ENCODE results near the gene SLC39A11. TPM values are rescaled to one million over a fixed set of nuclear protein-coding genes. Genes with fewer than 3 reads are reported as not detected.

SLC39A11 gene
- total and polyA plus RNA-seq, 4 donors, result 18.9 to 44.9 (median 28.2) TPM

- TF ChIP-seq YY1 (IDR thresholded peaks at IDR 0.05) (no peak), RXRA (IDR thresholded peaks at IDR 0.05) (no peak), FOXA2 (IDR thresholded peaks at IDR 0.05) (no peak), FOXA1 (IDR thresholded peaks at IDR 0.05) (no peak), NR2F2 (IDR thresholded peaks at IDR 0.05) (no peak)
- TF ChIP-seq, protein P1, sequence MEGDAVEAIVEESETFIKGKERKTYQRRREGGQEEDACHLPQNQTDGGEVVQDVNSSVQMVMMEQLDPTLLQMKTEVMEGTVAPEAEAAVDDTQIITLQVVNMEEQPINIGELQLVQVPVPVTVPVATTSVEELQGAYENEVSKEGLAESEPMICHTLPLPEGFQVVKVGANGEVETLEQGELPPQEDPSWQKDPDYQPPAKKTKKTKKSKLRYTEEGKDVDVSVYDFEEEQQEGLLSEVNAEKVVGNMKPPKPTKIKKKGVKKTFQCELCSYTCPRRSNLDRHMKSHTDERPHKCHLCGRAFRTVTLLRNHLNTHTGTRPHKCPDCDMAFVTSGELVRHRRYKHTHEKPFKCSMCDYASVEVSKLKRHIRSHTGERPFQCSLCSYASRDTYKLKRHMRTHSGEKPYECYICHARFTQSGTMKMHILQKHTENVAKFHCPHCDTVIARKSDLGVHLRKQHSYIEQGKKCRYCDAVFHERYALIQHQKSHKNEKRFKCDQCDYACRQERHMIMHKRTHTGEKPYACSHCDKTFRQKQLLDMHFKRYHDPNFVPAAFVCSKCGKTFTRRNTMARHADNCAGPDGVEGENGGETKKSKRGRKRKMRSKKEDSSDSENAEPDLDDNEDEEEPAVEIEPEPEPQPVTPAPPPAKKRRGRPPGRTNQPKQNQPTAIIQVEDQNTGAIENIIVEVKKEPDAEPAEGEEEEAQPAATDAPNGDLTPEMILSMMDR (IDR thresholded peaks at IDR 0.05; ENCODE audit: low read depth, low read length, missing input control), result no peak
Observed at GRCh38 chr17:72928454-72929136, 163.9 kb downstream of the SLC39A11 start (continued).

DNA sequence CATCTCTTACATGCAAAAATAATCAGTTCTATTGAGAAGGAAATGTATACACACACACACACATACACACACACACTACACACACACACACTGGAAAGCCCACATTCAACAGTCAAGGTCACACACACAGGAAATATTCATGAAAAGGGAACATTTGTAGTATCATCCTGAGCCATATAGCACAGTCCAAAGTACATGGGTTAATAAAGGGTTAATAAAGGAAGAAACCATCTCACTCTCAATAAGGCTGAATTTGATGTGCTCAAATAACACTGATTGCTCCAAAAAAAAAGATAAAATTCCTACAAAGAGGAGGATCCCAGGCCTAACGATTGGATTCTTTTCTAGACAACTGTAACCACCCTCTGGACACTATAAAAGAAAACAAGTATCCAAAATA is 164.7 kb downstream of the SLC39A11 start:
- WGBS, result 89% methylated on average over 1 of the region's 1 CpG
- Histone ChIP-seq H3K27me3 (ENCODE audit: control insufficient read depth in 4 of 4, insufficient read depth in 4 of 4, low read length in 3 of 4) (no peaks in the 10 kb centered on the region), H3K4me3 (ENCODE audit: low read depth in 1 of 3, low read length in 3 of 3) (no peak overlapping the region), H3K9ac (ENCODE audit: low read depth in 1 of 2, low read length in 2 of 2) (no peak overlapping the region), H3K36me3 (ENCODE audit: control insufficient read depth in 4 of 4, insufficient read depth in 3 of 4, low read depth in 1 of 4, low read length in 3 of 4) (no peaks in the 10 kb centered on the region), H3K4me1 (ENCODE audit: control insufficient read depth in 4 of 4, insufficient read depth in 4 of 4, low read length in 3 of 4) (peaks cover 0 to 6% (median 0%) of the 10 kb centered on the region in 4 donors), H3K9me3 (ENCODE audit: control insufficient read depth in 4 of 4, low read length in 3 of 4) (no peaks in the 10 kb centered on the region), H3K27ac (ENCODE audit: low read depth in 1 of 2, low read length in 2 of 2) (no peak overlapping the region)
- TF ChIP-seq RAD21 (IDR thresholded peaks at IDR 0.05), result no peak
- no peak for TF ChIP-seq FOXA1 (IDR thresholded peaks at IDR 0.05)
- TF ChIP-seq EGR1 (IDR thresholded peaks at IDR 0.05; ENCODE audit: low read depth in 2 of 2), result no peak
- TF ChIP-seq GABPA (IDR thresholded peaks at IDR 0.05 in 1 of 2, conservative IDR thresholded peaks at IDR 0.05 in 1 of 2), result no peak
- DNase-seq (ENCODE audit: low spot score), result no peak

DNA sequence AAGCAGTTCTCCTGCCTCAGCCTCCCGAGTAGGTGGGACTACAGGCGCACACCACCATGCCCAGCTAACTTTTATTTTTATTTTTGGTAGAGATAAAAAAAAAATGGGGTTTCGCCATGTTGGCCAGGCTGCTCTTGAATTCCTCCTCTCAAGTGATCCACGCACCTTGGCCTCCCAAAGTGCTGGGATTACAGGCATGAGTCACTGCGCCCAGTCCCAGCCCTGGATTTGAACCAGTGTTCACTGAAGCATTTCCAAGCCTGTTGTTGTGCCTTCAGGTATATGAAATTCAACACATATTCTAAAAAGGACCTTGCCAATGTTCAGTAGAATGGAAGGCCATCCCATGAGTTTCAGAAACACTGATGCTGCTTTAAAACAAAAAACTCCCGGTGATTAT is 165.3 kb downstream of the SLC39A11 start:
- DNase-seq (ENCODE audit: low spot score), result no peak
- Histone ChIP-seq H3K27ac (ENCODE audit: low read depth in 1 of 2, low read length in 2 of 2) (no peak overlapping the region), H3K9ac (ENCODE audit: low read depth in 1 of 2, low read length in 2 of 2) (no peak overlapping the region), H3K36me3 (ENCODE audit: control insufficient read depth in 4 of 4, insufficient read depth in 3 of 4, low read depth in 1 of 4, low read length in 3 of 4) (no peaks in the 10 kb centered on the region), H3K4me3 (ENCODE audit: low read depth in 1 of 3, low read length in 3 of 3) (no peak overlapping the region), H3K27me3 (ENCODE audit: control insufficient read depth in 4 of 4, insufficient read depth in 4 of 4, low read length in 3 of 4) (no peaks in the 10 kb centered on the region), H3K4me1 (ENCODE audit: control insufficient read depth in 4 of 4, insufficient read depth in 4 of 4, low read length in 3 of 4) (peaks cover 0 to 6% (median 0%) of the 10 kb centered on the region in 4 donors), H3K9me3 (ENCODE audit: control insufficient read depth in 4 of 4, low read length in 3 of 4) (no peaks in the 10 kb centered on the region)
- WGBS, result 89% methylated on average over 6 of the region's 6 CpGs
- TF ChIP-seq HNF4G (IDR thresholded peaks at IDR 0.05), result no peak
- no peak for TF ChIP-seq NR2F2 (IDR thresholded peaks at IDR 0.05)
- no peak for TF ChIP-seq JUND (IDR thresholded peaks at IDR 0.05)
- no peak for TF ChIP-seq FOXA2 (IDR thresholded peaks at IDR 0.05)
- no peak for TF ChIP-seq MAX (IDR thresholded peaks at IDR 0.05)
- TF ChIP-seq ZBTB33 (IDR thresholded peaks at IDR 0.05), result no peak
- no peak for TF ChIP-seq FOXA1 (IDR thresholded peaks at IDR 0.05)
- TF ChIP-seq SP1 (IDR thresholded peaks at IDR 0.05), result no peak
- TF ChIP-seq, protein P2, sequence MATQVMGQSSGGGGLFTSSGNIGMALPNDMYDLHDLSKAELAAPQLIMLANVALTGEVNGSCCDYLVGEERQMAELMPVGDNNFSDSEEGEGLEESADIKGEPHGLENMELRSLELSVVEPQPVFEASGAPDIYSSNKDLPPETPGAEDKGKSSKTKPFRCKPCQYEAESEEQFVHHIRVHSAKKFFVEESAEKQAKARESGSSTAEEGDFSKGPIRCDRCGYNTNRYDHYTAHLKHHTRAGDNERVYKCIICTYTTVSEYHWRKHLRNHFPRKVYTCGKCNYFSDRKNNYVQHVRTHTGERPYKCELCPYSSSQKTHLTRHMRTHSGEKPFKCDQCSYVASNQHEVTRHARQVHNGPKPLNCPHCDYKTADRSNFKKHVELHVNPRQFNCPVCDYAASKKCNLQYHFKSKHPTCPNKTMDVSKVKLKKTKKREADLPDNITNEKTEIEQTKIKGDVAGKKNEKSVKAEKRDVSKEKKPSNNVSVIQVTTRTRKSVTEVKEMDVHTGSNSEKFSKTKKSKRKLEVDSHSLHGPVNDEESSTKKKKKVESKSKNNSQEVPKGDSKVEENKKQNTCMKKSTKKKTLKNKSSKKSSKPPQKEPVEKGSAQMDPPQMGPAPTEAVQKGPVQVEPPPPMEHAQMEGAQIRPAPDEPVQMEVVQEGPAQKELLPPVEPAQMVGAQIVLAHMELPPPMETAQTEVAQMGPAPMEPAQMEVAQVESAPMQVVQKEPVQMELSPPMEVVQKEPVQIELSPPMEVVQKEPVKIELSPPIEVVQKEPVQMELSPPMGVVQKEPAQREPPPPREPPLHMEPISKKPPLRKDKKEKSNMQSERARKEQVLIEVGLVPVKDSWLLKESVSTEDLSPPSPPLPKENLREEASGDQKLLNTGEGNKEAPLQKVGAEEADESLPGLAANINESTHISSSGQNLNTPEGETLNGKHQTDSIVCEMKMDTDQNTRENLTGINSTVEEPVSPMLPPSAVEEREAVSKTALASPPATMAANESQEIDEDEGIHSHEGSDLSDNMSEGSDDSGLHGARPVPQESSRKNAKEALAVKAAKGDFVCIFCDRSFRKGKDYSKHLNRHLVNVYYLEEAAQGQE (IDR thresholded peaks at IDR 0.05), result no peak
- no peak for TF ChIP-seq GABPA (IDR thresholded peaks at IDR 0.05 in 1 of 2, conservative IDR thresholded peaks at IDR 0.05 in 1 of 2)
- no peak for TF ChIP-seq TAF1 (conservative IDR thresholded peaks at IDR 0.05)
- TF ChIP-seq HNF4A (conservative IDR thresholded peaks at IDR 0.05), result no peak
- TF ChIP-seq EGR1 (IDR thresholded peaks at IDR 0.05; ENCODE audit: low read depth in 2 of 2), result no peak
- no peak for TF ChIP-seq YY1 (IDR thresholded peaks at IDR 0.05)
- TF ChIP-seq RAD21 (IDR thresholded peaks at IDR 0.05), result no peak
- TF ChIP-seq, protein P3, sequence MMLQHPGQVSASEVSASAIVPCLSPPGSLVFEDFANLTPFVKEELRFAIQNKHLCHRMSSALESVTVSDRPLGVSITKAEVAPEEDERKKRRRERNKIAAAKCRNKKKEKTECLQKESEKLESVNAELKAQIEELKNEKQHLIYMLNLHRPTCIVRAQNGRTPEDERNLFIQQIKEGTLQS (IDR thresholded peaks at IDR 0.05), result no peak
- TF ChIP-seq RXRA (IDR thresholded peaks at IDR 0.05), result no peak
- TF ChIP-seq, protein P1 (IDR thresholded peaks at IDR 0.05; ENCODE audit: low read depth, low read length, missing input control), result no peak
